ENCODE measurements around the gene CNTNAP3.
"Not testable (repeated sequence)": the region's sequence is repeated elsewhere in the genome, so short reads cannot be mapped to it uniquely, and the experiment has no call there.

CNTNAP3 gene

GRCh38 chr9:39073537-39073936 is 214.4 kb downstream of the CNTNAP3 start:
- not testable (repeated sequence) for DNase-seq (ENCODE audit: low read depth in 2 of 2)

DNA sequence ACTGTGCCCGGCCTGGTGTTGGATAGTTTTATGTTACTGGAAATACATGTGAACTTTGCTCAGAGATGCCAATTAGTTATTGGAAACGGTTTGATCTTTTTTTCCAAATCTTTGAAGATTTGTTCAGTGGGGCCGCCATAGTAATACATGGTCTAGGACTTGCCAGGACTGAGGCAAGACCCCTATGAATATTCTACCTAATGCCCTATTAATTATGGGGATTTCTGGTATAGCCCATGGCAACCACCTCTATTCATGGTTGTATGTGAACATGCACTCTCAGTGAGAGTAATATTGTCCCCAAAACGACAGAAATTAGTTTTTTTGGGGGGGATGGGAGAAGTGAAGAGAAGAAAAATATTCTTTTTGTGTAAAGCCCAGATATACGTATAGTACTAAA is 220.3 kb downstream of the CNTNAP3 start:
- not testable (repeated sequence) for DNase-seq (ENCODE audit: low read depth in 2 of 2)

GRCh38 chr9:39062966-39063365 is 225.0 kb downstream of the CNTNAP3 start:
- DNase-seq (ENCODE audit: low read depth in 2 of 2): not testable (repeated sequence)

GRCh38 chr9:39054453-39054852 is 233.5 kb downstream of the CNTNAP3 start:
- not testable (repeated sequence) for DNase-seq (ENCODE audit: low read depth in 2 of 2)

DNA sequence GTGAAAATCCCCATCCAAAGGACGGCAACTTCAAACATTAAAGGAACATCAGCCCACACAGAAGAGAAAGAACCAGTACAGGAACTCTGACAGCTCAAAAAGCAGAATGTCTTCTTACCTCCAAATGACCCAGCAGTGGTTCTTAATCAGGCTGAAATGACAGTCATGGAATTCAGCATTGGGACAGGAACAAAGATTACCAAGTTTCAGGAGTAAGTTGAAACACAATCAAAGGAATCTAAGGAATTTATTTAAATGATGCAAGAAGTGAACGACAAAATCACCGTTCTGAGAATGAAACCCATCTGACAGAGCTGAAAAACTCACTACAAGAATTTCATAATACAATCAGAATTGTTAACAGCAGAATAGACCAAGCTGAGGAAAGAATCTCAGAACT is 241.1 kb downstream of the CNTNAP3 start:
- not testable (repeated sequence) for DNase-seq (ENCODE audit: low read depth in 2 of 2)

- not testable (repeated sequence) for DNase-seq (ENCODE audit: low read depth in 2 of 2)
Measured at GRCh38 chr9:39042352-39042803, 245.6 kb downstream of the CNTNAP3 start.

DNA sequence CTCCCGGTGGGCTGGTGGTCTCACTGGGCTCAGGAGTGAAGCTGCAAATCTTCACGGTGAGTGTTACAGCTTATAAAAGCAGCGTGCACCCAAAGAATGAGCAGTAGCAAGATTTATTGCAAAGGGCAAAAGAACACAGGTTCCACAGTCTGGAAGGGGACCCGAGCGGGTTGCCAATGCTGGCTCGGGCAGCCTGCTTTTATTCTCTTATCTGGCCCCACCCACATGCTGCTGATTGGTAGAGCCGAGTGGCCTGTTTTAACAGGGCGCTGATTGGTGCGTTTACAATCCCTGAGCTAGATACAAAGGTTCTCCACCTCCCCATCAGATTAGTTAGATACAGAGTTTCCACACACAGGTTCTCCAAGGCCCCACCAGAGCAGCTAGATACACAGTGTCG is 246.2 kb downstream of the CNTNAP3 start:
- DNase-seq (ENCODE audit: low read depth in 2 of 2): not testable (repeated sequence)

DNA sequence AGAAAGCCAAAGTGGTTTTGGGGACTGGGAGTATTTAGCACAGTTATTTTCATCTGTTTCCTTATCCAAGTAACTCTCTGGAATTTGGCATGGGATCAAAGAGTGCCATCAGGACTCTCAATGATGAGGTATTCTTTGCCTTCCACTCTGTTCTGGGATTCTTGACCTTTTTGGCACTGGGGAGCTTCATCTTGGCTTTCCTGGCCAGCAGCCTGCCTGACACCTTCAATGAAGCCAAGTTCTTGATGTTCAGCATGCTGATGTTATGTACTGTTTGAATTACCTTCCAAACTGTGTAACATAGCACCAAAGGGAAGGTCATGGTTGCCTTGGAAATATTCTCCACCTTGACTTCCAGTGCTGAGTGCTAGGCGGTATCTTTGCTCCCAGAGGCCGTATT is 248.8 kb downstream of the CNTNAP3 start:
- DNase-seq (ENCODE audit: low read depth in 2 of 2): not testable (repeated sequence)

- not testable (repeated sequence) for DNase-seq (ENCODE audit: low read depth in 2 of 2)
Measured at GRCh38 chr9:39038221-39038620, 249.7 kb downstream of the CNTNAP3 start.

- not testable (repeated sequence) for DNase-seq (ENCODE audit: low read depth in 2 of 2)
Measured at GRCh38 chr9:39033849-39034248, 254.1 kb downstream of the CNTNAP3 start.

- not testable (repeated sequence) for DNase-seq (ENCODE audit: low read depth in 2 of 2)
Measured at GRCh38 chr9:39030204-39031019, 257.6 kb downstream of the CNTNAP3 start.

GRCh38 chr9:39028855-39029254 is 259.1 kb downstream of the CNTNAP3 start:
- DNase-seq (ENCODE audit: low read depth in 2 of 2): not testable (repeated sequence)

DNA sequence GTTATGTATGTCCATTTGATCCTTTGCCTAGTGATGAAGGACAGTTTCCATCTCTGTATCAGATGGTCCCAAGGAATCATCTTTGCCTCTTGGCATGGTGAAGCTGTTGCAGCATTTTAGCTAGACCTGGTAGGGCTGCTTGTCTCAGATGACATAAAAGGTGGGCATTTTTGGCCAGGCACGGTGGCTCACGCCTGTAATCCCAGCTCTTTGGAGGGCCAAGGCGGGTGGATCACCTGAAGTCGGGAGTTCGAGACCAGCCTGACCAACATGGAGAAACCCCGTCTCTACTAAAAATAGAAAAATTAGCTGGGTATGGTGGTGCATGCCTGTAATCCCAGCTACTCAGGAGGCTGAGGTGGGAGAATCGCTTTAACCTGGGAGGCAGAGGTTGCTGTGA is 259.8 kb downstream of the CNTNAP3 start:
- not testable (repeated sequence) for DNase-seq (ENCODE audit: low read depth in 2 of 2)

- not testable (repeated sequence) for DNase-seq (ENCODE audit: low read depth in 2 of 2)
Measured at GRCh38 chr9:39025911-39026588, 261.9 kb downstream of the CNTNAP3 start.

Measured in activated CD4-positive, alpha-beta T cell treated with anti-CD3 and anti-CD28 coated beads for 24 hours (primary cell).